GM10266 (cell line): ENCODE results near the gene NTRK2.

Source experiments
- DNase-seq: peaks from one replicate; pipeline ENCODE4 v3.0.0; 2012; ENCODE audit errors: extremely low spot score
- CTCF ChIP-seq: IDR thresholded peaks from 2 replicates; pipeline ENCODE4 v1.5.1; 2012; ENCODE audit warnings: mild to moderate bottlenecking, low read depth; ENCODE audit not compliant: control insufficient read depth, insufficient read depth; ENCODE audit errors: missing control alignments

NTRK2 gene

GRCh38 chr9:84669288-84670137 lies at the start of gene NTRK2:
NTRK2 (plus strand) TSS chr9:84669729; CDS start chr9:84670749, 1,020 bp downstream.
- DNase-seq = peak; percentile 32
- no peak for TF ChIP-seq CTCF

DNA sequence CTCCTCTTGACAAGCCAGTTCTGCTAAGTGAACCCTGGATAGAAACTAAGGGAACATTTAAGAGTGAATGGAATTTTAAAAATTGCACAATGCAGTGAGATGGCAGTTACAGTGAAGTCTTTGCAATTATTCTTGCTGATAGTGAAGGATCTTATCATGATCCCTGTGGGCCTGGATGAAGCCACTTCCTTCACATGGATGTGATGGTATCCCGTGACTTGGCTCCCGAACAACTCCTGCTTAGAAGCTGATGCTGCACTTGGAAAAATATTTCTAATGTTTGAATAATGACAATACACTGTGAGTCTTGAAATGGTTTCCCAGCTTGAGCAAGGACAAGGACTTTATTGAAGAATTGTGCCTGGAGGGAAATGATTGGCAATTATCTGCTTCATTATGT lies 49.2 kb upstream of the NTRK2 start:
- TF ChIP-seq CTCF = no peak

GRCh38 chr9:84621811-84622210 lies 47.7 kb upstream of the NTRK2 start:
- TF ChIP-seq CTCF = no peak
- no peak for DNase-seq

More for the DNA sequence above, 49.2 kb upstream of the NTRK2 start:
- DNase-seq = no peak

DNA sequence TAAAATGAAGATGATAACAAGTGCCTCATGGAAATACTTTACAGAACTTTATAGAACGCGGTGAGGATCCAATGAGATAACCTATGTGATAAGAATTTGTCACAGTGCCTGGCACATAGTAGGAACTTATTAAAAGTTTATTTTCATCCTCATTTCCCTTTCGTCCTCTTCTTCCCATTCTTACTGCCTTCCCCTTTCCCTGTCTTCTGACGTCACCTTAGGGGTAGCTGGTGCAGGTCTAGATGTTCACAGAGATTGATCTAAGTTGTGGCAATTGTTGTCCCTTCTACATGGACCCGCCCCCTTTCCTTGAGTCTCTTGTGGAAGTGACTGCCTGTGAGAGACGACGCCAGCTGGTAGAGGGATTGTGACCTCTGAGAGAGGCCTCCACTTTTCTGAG lies 46.5 kb upstream of the NTRK2 start:
- no peak for DNase-seq
- TF ChIP-seq CTCF = no peak

- no peak for DNase-seq
- no peak for TF ChIP-seq CTCF
These were observed 33.1 kb upstream of the NTRK2 start for GRCh38 chr9:84636436-84636835.

GRCh38 chr9:84642553-84643141 lies 26.9 kb upstream of the NTRK2 start:
- no peak for TF ChIP-seq CTCF
- no peak for DNase-seq

DNA sequence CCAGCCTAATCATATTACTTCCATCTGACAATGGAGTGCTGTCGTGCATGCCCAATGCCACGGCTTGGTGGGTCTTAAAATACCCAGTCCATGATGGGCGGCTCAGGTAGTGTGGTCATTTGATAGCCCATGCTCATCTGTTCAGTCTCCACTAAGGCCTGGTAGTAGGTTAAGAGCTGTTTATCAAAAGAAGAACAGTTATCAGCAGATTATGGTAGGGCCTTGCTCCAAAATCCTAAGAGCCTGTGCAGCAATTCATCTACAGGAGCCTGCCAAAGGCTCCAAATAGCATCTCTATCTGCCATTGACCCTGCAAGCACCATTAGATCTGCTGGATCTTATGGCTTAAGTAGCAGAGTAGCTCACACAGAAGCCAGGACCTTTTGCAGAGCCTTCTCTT lies 21.8 kb upstream of the NTRK2 start:
- DNase-seq = no peak
- no peak for TF ChIP-seq CTCF
